ENCODE results near the gene C11orf98.

- TF ChIP-seq EZH2phosphoT487 (IDR thresholded peaks at IDR 0.05; ENCODE audit: borderline replicate concordance, low read length) (no peak), CTCF (IDR thresholded peaks at IDR 0.05; ENCODE audit: low read depth, low read length, poor library complexity, severe bottlenecking) (no peak)
These were observed 45.0 kb upstream of the C11orf98 start for GRCh38 chr11:62710001-62710345.
